ENCODE data around the gene JPH2.
"Not testable (repeated sequence)": the region's sequence is repeated elsewhere in the genome, so short reads cannot be mapped to it uniquely, and the experiment has no call there.

The JPH2 gene

DNA sequence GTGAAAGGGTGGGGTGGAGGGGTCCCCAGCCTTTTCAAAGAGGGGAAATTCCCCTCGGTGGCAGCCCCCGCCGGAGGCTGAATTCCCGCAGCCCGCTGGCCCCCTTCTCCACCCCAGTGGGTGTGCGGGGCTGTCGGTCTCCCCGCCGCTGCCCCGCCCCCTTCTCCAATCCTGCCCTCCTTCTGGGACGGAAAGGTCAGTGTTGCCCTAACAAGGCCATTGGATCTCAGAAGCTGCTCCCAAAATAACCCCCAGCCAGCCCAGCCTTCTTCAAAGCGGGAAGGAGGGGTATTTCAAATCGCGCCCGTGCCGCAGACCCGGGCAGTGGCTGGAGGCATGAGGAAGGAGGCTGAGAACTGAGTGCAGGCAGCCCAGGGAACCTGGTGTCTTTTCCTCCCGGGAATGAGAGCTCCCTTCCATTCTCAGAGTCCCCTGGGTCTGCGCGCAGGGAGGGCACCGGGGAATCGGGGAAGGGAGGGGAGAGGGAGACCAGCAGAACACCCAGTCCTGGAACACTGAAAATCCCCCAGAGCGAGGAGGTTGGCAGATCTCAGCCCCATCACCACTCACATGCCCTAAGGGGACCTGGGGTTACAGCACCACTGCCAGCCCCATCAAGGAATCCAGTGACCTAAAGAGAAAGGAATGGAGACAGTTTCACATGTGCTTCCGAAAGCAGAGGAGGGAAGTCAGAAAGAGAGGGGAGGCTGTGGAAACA is at the start of gene JPH2:
TSS of gene JPH2 (minus strand) at position 135 of the 718 bp plus-strand sequence. CDS start 483 bp downstream, outside the sequence.
- no peak for DNase-seq

DNA sequence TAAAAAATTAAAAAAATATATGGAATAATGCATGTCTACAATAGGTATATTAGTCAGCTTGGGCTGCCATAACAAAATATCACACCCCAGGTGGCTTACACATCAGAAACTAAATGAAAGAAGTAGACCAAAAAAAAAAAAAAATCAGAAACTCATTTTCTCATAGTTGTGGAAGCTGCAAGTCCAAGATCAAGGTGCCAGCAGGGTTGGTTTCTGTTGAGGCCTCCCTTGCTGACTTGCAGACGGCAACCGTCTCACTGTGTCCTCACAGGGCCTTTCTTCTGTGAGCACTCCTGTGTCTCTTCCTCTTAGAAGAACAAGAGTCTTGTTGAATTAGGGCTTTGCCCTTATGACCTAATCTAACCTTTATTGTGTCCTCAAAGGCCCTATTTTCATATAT is 48.7 kb upstream of the JPH2 start:
- DNase-seq = no peak

GRCh38 chr20:44234566-44235317 is 47.8 kb upstream of the JPH2 start:
- no peak for DNase-seq

DNA sequence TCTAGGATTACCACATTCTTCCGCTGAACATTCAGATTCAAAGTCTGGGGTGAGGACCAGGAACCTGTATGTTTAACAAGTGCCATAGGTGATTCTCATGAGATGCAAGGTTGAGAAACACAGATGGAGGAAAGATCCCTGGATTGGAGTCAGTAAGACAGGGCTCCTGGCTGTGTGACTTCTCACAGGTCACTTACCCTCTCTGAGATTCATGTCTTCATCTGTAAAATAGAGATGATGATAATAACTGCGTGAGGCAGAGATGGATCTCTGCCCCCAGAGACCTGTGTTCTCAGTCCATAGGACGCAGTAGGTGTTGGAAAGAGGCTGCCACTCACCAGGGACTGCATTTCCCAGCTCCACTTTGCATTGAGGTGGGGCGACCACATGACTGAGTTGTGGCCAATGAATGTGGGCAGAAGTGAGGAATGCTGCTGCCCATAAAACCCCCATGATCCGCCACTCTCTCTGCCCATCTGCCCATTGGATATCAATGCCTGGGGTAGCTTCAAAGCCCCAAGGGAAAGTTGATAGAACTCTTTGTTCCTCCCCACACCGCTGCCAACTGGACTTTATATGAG is 46.5 kb upstream of the JPH2 start:
- DNase-seq = no peak

DNA sequence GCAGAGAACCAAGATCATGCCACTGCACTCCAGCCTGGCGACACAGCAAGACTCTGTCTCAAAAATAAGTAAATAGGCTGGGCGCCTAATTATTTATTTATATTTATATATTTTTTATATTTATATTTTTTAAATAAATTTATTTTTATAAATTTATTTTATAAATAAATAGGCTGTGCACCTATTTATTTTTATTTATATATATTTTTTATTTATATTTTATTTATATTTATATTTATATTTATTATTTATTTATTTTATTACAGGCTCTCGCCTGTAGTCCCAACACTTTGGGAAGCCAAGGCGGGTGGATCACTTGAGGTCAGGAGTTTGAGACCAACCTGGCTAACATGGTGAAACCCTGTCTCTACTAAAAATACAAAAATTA is 45.5 kb upstream of the JPH2 start:
- not testable (repeated sequence) for DNase-seq

DNA sequence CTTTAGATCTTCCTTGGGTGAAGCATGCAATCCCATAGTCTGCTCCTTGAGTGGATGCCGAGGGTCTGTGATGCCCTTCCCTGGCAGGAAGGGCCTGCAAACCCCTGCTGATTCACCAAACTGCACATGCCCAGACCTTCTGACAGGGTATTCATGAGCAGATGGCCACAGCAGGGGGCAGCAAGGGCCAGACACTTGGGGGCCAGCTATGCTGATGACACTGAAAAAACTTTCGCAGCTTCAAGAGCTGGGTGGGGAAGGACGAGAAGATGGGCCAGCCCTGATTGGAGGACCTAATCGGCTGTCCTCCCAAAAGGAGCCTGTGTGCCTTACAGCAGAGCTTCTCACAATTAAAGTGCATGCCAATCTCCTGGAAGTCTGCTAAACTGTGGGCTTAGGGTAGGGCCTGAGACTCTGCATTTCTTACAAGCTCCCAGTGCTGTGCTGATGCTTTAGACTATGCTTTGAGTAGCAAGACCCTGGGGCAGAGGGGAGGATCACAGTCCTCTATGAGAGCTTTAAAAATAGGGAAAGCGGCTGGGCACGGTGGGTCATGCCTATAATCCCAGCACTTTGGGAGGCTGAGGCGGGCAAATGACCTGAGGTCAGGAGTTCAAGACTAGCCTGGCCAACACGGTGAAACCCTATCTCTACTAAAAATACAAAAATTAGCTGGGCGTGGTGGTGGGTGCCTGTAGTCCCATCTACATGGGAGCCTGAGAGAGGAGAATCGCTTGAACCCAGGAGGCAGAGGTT is 44.9 kb upstream of the JPH2 start:
- no peak for DNase-seq

DNA sequence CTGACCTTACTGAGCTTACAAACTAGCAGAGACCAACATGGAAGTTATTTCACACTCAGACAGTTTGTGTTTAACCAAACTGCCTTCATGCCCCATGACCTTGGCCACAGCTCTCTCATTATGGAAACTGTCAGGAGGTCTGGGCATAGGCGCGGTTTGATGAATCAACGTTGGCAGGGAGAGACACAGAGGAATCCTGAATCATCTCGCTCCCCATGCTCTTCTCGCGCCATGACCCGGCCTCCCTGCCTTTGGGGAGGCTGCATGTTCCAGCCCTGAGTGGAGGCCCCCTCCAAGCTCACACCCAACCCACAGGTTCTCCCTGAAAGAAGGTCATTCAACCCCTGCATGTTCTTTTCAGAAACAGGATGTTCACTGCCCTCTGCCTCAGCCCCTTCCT is 44.2 kb upstream of the JPH2 start:
- no peak for DNase-seq

- DNase-seq = no peak
These were observed 41.7 kb upstream of the JPH2 start for GRCh38 chr20:44228465-44229258.

GRCh38 chr20:44224637-44225036 is 37.6 kb upstream of the JPH2 start:
- DNase-seq = no peak

GRCh38 chr20:44223721-44224120 is 36.7 kb upstream of the JPH2 start:
- no peak for DNase-seq

GRCh38 chr20:44222633-44223368 is 35.8 kb upstream of the JPH2 start:
- DNase-seq = no peak

- DNase-seq = no peak
These were observed 35.0 kb upstream of the JPH2 start for GRCh38 chr20:44222027-44222426.

DNA sequence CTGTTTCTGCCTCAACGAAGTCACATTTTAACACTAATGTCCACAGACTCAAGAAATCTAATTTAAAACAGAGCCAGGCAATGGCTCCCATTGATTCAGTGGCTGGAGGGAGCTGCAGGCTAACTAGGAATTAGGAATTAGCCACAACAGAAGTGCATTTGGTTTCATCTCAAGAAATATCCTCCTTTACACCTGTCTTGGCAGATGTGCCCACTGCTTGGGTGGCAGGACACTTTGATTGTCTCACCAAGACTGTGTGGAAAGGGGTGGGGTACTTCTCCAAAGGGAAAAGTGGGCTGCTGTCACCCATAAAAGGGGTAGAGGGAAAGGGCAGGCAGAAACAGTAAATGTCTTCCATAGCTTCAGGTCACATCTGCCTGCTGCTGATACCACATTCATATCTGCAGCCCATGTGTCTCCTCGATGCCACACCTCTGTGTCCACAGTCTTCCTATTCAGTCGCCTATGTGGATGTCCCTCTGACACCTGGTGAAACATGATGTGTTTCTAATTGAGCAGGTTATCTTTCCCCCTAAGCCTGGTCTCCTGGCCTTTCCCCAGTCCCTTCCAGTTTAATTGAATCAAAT is 34.5 kb upstream of the JPH2 start:
- no peak for DNase-seq

GRCh38 chr20:44219791-44220190 is 32.8 kb upstream of the JPH2 start:
- DNase-seq = no peak

DNA sequence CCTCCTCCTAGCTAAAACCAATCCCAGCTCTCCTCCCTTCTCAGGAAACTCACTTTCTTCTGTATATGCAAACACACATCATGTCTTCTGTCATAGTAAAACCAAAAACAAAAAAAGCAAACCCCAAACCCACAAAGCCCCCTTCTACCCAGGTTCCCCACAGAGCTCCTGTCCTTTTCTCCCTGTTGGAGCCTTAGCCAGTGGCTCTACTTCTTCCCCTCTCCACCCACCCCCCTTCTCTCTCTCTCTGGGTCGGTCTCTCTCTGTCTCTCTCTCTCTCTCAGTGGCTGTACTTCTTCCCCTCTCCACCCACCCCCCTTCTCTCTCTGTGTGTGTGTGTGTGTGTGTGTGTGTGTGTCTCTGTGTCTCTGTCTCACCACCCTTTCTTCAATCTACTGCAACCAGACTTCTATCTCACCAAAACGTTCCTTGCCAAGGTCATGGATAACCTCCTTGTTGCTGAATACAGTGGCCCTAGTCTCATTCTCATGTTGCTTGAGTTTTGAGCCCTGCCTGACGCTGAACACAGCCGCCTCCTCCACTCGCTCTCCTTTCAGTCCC is 32.3 kb upstream of the JPH2 start:
- no peak for DNase-seq

DNA sequence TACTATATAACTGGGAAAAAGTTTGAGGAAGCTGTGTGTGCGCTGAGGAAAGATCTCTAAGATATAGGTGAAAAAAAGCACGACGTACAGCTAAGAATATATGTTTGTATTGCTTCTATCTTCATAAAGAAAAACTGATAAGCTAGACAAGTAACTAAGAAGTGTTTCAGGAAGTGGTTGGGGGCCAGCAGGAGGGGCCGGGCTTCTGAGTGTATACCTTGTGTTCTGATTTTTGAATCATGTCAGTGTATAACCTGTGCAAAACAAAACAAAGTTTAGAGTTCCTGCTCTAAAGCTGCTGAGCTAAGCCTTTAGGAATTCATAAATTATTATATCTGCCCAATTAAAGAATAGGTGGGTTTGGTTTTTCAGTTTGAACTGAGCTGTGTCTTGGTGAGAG is 31.5 kb upstream of the JPH2 start:
- DNase-seq = no peak

DNA sequence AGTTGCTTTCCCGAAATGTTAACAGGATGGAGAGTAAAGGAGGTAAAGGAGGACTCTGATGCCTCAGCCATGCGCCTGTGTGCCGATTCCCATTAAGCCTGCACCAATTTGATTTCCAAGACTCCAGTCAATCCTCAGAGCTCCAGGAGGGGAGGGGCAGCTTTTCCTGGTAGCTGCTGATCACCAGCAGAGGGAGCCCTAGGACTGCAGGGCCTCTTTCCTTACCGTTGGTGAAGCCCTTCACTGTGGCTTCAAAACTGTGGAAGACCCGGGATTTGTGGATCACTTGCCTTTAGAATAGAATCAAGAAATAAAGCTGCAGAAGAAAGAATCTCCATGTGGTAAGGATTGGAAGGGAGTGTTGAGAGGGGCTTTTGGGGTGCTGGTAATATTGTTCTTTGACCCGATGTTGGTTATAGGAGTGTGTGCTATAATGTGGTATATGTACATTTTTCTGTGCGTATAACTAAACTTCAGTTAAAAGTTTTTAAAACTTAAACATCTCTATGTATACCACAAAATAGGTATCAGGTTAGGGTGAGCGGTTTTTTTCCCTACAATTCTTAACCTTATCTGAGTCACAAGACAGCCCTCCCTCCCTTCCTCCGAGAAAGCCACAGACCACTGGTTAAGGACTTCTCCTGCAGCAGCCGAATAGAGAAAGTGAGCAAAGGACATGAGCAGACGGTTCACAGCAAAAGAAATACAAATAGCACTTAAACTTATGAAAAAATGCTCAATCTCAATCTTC is 30.5 kb upstream of the JPH2 start:
- DNase-seq = peak; percentile 72

GRCh38 chr20:44215125-44215524 is 28.1 kb upstream of the JPH2 start:
- peak; percentile 57 for DNase-seq

DNA sequence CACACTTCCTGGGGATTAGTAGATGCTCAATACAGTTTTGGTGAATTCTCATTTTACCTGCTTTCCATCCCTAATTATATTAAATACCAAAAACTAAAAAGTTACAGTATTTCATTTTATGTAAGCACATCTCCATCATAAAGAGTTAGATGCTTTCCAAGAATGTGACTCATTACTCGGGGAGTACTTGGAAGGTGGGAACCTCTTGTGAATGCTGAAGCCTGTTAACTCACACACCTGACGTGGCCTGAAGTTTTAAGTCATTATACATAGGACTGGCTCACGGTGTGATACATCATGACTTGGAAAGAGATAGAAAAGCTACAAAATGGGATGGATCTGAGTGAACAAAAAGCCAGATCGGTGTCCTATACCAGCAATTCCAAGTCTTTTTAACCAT is 25.8 kb upstream of the JPH2 start:
- DNase-seq = no peak

Data from NCI-H1105 treated with DMSO at 0.1 percent for 48 hours (cell line).